ENCODE data around the gene LRMDA. TPM values are rescaled to one million over a fixed set of nuclear protein-coding genes. Genes with fewer than 3 reads are reported as not detected.

Gene LRMDA
- total and polyA plus RNA-seq, 2 donors (not counting 1 experiment from before 2014, with no cell fraction given), result 0.12 TPM; not detected in 1

DNA sequence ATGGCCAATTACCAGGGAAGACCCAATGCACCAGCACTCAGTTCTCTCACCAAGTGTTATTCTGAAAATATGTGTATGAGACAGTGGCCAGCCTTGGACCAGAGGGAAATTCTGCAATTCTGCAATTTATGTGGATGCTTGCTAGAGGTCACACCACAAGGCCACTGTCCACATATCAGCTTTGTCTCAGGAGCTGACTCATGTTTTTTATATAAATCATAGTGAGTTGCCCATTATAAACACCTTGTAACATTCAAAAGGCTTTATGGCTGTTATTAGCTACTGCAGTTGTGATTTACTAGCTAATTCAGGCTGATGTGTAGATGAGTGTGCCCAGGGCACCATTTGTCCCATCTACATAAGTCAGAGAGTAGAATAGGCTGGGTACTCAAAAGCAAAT, 649.0 kb downstream of the LRMDA start:
- Histone ChIP-seq H3K9me3 (ENCODE audit: control extremely low read depth in 1 of 3, control insufficient read depth in 2 of 3, insufficient read depth in 1 of 3, low read length in 2 of 3) (peaks cover 0 to 9% (median 0%) of the 10 kb centered on the region in 3 donors), H3K36me3 (replicated peaks in 1 of 2; ENCODE audit: control extremely low read depth in 1 of 2, control insufficient read depth in 1 of 2, extremely low read depth in 1 of 2, insufficient read depth in 2 of 2, low read length in 1 of 2) (no peaks in the 10 kb centered on the region), H3K27me3 (replicated peaks in 1 of 4; ENCODE audit: control extremely low read depth in 1 of 4, control insufficient read depth in 3 of 4, insufficient read depth in 4 of 4, low read length in 3 of 4) (no peaks in the 10 kb centered on the region), H3K9ac (ENCODE audit: low read length) (no peak overlapping the region), H3K4me3 (ENCODE audit: control extremely low read depth in 1 of 5, extremely low read depth in 1 of 5, insufficient read depth in 1 of 5, low read depth in 2 of 5, low read length in 4 of 5) (no peak overlapping the region), H3K4me2 (replicated peaks; ENCODE audit: low read depth, low read length, poor library complexity, severe bottlenecking) (no peak overlapping the region), H3K79me2 (ENCODE audit: control insufficient read depth, insufficient read depth, low read length) (no peaks in the 10 kb centered on the region), H3K4me1 (ENCODE audit: control insufficient read depth in 2 of 2, insufficient read depth in 2 of 2, low read length in 2 of 2) (no peaks in the 10 kb centered on the region), H4K20me1 (ENCODE audit: control insufficient read depth, insufficient read depth, low read length, poor library complexity, severe bottlenecking) (no peaks in the 10 kb centered on the region), H3K27ac (ENCODE audit: low read length in 2 of 2) (no peak overlapping the region), H2AFZ (ENCODE audit: insufficient read depth, low read depth, low read length, poor library complexity, severe bottlenecking) (no peak overlapping the region)
- intact Hi-C loops (cut with micrococcal nuclease), result no loop called here
- TF ChIP-seq, protein P1, sequence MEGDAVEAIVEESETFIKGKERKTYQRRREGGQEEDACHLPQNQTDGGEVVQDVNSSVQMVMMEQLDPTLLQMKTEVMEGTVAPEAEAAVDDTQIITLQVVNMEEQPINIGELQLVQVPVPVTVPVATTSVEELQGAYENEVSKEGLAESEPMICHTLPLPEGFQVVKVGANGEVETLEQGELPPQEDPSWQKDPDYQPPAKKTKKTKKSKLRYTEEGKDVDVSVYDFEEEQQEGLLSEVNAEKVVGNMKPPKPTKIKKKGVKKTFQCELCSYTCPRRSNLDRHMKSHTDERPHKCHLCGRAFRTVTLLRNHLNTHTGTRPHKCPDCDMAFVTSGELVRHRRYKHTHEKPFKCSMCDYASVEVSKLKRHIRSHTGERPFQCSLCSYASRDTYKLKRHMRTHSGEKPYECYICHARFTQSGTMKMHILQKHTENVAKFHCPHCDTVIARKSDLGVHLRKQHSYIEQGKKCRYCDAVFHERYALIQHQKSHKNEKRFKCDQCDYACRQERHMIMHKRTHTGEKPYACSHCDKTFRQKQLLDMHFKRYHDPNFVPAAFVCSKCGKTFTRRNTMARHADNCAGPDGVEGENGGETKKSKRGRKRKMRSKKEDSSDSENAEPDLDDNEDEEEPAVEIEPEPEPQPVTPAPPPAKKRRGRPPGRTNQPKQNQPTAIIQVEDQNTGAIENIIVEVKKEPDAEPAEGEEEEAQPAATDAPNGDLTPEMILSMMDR (IDR thresholded peaks at IDR 0.05), result no peak
- TF ChIP-seq EZH2 (IDR thresholded peaks at IDR 0.05; ENCODE audit: borderline replicate concordance, insufficient read depth, low read depth, low read length, poor library complexity, severe bottlenecking), result no peak
- DNase-seq (no peak), ATAC-seq (ENCODE audit: low read depth) (no peak)
- Mint-ChIP-seq H3K27ac (no peak overlapping the region), H3K27me3 (no peaks in the 10 kb centered on the region), H3K9me3 (ENCODE audit: insufficient read depth) (no peaks in the 10 kb centered on the region), H3K4me3 (no peak overlapping the region), H3K4me1 (no peaks in the 10 kb centered on the region)
- POLR2A ChIA-PET, result no interaction called here
- CTCF ChIA-PET, result no interaction called here

DNA sequence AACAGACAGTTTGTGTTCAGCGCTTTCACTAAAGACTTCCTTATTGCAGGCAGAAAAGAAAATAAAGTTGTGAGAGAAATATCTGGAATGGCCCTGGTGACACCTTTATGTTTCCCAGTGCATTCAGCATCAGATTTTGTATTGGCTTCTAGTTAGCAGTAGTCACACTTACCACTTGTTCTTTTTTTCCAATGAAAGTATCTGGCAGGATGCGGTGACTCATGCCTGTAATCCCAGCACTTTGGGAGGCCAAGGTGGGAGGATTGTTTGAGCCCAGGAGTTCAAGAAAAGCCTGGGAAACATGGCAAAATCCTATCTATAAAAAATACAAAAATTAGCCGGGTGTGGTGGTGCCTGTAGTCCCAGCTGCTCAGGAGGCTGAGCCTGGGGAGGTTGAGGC, 649.6 kb downstream of the LRMDA start:
- Histone ChIP-seq H3K79me2 (ENCODE audit: control insufficient read depth, insufficient read depth, low read length) (no peaks in the 10 kb centered on the region), H3K9ac (ENCODE audit: low read length) (no peak overlapping the region), H2AFZ (ENCODE audit: insufficient read depth, low read depth, low read length, poor library complexity, severe bottlenecking) (no peak overlapping the region), H4K20me1 (ENCODE audit: control insufficient read depth, insufficient read depth, low read length, poor library complexity, severe bottlenecking) (no peaks in the 10 kb centered on the region), H3K4me1 (ENCODE audit: control insufficient read depth in 2 of 2, insufficient read depth in 2 of 2, low read length in 2 of 2) (no peaks in the 10 kb centered on the region), H3K9me3 (ENCODE audit: control extremely low read depth in 1 of 3, control insufficient read depth in 2 of 3, insufficient read depth in 1 of 3, low read length in 2 of 3) (peaks cover 0 to 7% (median 0%) of the 10 kb centered on the region in 3 donors), H3K27me3 (replicated peaks in 1 of 4; ENCODE audit: control extremely low read depth in 1 of 4, control insufficient read depth in 3 of 4, insufficient read depth in 4 of 4, low read length in 3 of 4) (no peaks in the 10 kb centered on the region), H3K4me2 (replicated peaks; ENCODE audit: low read depth, low read length, poor library complexity, severe bottlenecking) (no peak overlapping the region), H3K36me3 (replicated peaks in 1 of 2; ENCODE audit: control extremely low read depth in 1 of 2, control insufficient read depth in 1 of 2, extremely low read depth in 1 of 2, insufficient read depth in 2 of 2, low read length in 1 of 2) (no peaks in the 10 kb centered on the region), H3K4me3 (ENCODE audit: control extremely low read depth in 1 of 5, extremely low read depth in 1 of 5, insufficient read depth in 1 of 5, low read depth in 2 of 5, low read length in 4 of 5) (no peak overlapping the region), H3K27ac (ENCODE audit: low read length in 2 of 2) (no peak overlapping the region)
- H3K9me3 Mint-ChIP-seq (ENCODE audit: insufficient read depth), result no peaks in the 10 kb centered on the region
- ATAC-seq (ENCODE audit: low read depth) (no peak), DNase-seq (no peak)
- 100% methylated on average over 1 of the region's 3 CpGs for WGBS (ENCODE audit: insufficient coverage)
- H3K4me3 Mint-ChIP-seq, result no peak overlapping the region
- POLR2A ChIA-PET, result no interaction called here
- no peaks in the 10 kb centered on the region for H3K4me1 Mint-ChIP-seq
- CTCF ChIA-PET, result no interaction called here
- no peaks in the 10 kb centered on the region for H3K27me3 Mint-ChIP-seq
- H3K27ac Mint-ChIP-seq, result no peak overlapping the region
- TF ChIP-seq EZH2 (IDR thresholded peaks at IDR 0.05; ENCODE audit: borderline replicate concordance, insufficient read depth, low read depth, low read length, poor library complexity, severe bottlenecking), result no peak
- TF ChIP-seq, protein P1 (IDR thresholded peaks at IDR 0.05), result no peak
- intact Hi-C loops (cut with micrococcal nuclease), result no loop called here
